CD4-positive, alpha-beta memory T cell (primary cell): ENCODE measurements around the gene PPP2R3A. TPM values are rescaled to one million over a fixed set of nuclear protein-coding genes. Genes with fewer than 3 reads are reported as not detected.

ENCODE experiments used
- CTCF ChIA-PET: fragments of 350-600 bp; sonication (Branson Sonifier 250); formaldehyde crosslinking; loops from one replicate; lab custom pipeline; 2021; ENCODE audit warnings: inconsistent platforms; ENCODE audit not compliant: partially characterized antibody; lab: Charles Lee
- POLR2A ChIA-PET: fragments of 350-600 bp; sonication (Branson Sonifier 250); formaldehyde crosslinking; loops from one replicate; lab custom pipeline; 2021; ENCODE audit not compliant: partially characterized antibody; lab: Charles Lee
- DNase-seq, 5 donors: peaks; one replicate each; pipeline versions ENCODE4 v3.0.0 to v3.0.0-alpha.2; 2020 to 2022; ENCODE audit warnings: mixed read lengths in 1 of 5
- H3K27ac ChIP-seq: one replicate; pipeline ENCODE4 v1.7.0; 2013; ENCODE audit warnings: low read depth, low read length
- H3K27me3 ChIP-seq: 2 replicates; pipeline ENCODE4 v1.7.0; 2013; ENCODE audit warnings: mild to moderate bottlenecking, low read length, moderate library complexity; ENCODE audit not compliant: insufficient read depth
- H3K36me3 ChIP-seq: 2 replicates; pipeline ENCODE4 v1.7.0; 2013; ENCODE audit warnings: mild to moderate bottlenecking, low read length, moderate library complexity; ENCODE audit not compliant: insufficient read depth
- H3K4me1 ChIP-seq: 2 replicates; pipeline ENCODE4 v1.7.0; 2013; ENCODE audit warnings: mild to moderate bottlenecking, low read length, moderate library complexity; ENCODE audit not compliant: insufficient read depth
- H3K4me3 ChIP-seq, 2 donors: one replicate each; pipeline ENCODE4 v1.7.0; 2013; ENCODE audit warnings: low read length in 2 of 2, mild to moderate bottlenecking in 1 of 2
- H3K9me3 ChIP-seq, 2 donors: one replicate each; pipeline ENCODE4 v1.7.0; 2013; ENCODE audit warnings: low read length in 2 of 2, control low read depth in 1 of 2; ENCODE audit not compliant: control insufficient read depth in 1 of 2
- H3K27ac Mint-ChIP-seq, 7 donors: one replicate each; pipeline ENCODE4 v1.8.0; 2020 to 2021; ENCODE audit warnings: mixed read lengths in 7 of 7, mild to moderate bottlenecking in 6 of 7, inconsistent platforms in 3 of 7, moderate library complexity in 3 of 7
- H3K27me3 Mint-ChIP-seq, 2 donors: one replicate each; pipeline ENCODE4 v1.8.0; 2020 to 2021; ENCODE audit warnings: mixed read lengths in 2 of 2
- H3K36me3 Mint-ChIP-seq, 2 donors: one replicate each; pipeline ENCODE4 v1.8.0; 2020 to 2021; ENCODE audit warnings: mixed read lengths in 2 of 2, inconsistent platforms in 1 of 2, mild to moderate bottlenecking in 1 of 2
- H3K4me1 Mint-ChIP-seq, 4 donors: one replicate each; pipeline ENCODE4 v1.8.0; 2020 to 2021; ENCODE audit warnings: mixed read lengths in 4 of 4, mild to moderate bottlenecking in 1 of 4
- H3K4me3 Mint-ChIP-seq, 8 donors: one replicate each; pipeline ENCODE4 v1.8.0; 2020 to 2021; ENCODE audit warnings: mixed read lengths in 8 of 8, mild to moderate bottlenecking in 7 of 8, moderate library complexity in 6 of 8, inconsistent platforms in 3 of 8
- H3K9me3 Mint-ChIP-seq, 8 donors: one replicate each; pipeline ENCODE4 v1.8.0; 2020 to 2021; ENCODE audit warnings: mixed read lengths in 8 of 8, mild to moderate bottlenecking in 5 of 8, inconsistent platforms in 3 of 8, moderate library complexity in 1 of 8
- intact Hi-C: fragments of 100-400 bp; cut with micrococcal nuclease; formaldehyde crosslinking; loops from one replicate; pipeline ENCODE4 v1.15.1; 2023
- polyA plus RNA-seq, 2 donors: library from polyadenylated mRNA; unstranded; fragments of 300-500 nt; fragmentation: Illumina TruSeq; gene quantifications; one replicate each; pipeline ENCODE4 v1.2.3, GENCODE V29; 2021
- total RNA-seq, 2 experiments: library from RNA; stranded (reverse); gene quantifications; one replicate each; pipeline ENCODE4 v1.2.3, GENCODE V29; 2021

Gene PPP2R3A
- total RNA-seq = under 1 TPM; 0.25 to 0.81 TPM
- under 1 TPM in 1 of 2 donors, not detected in 1; 0.24 TPM for polyA plus RNA-seq

- H3K27ac Mint-ChIP-seq = peak within 1 kb of the TSS in 6 of 7 donors; percentile 0 to 71 (median 59)
- intact Hi-C loops = no loop called here
- H3K9me3 ChIP-seq = no peaks in the 10 kb centered on the region
Observed at GRCh38 chr3:135965506-135966270, at the start of gene PPP2R3A. Gene PPP2R3A, plus strand, starts transcription at chr3:135965728. Its CDS starts 35,771 bp downstream, at chr3:136001499.

GRCh38 chr3:135916310-135916709, 49.2 kb upstream of the PPP2R3A start:
- Mint-ChIP-seq H3K27ac (no peak overlapping the region), H3K27me3 (peaks cover 0 to 2% of the 10 kb centered on the region in 2 donors), H3K36me3 (no peaks in the 10 kb centered on the region), H3K9me3 (no peaks in the 10 kb centered on the region), H3K4me1 (no peaks in the 10 kb centered on the region), H3K4me3 (no peak overlapping the region)
- POLR2A ChIA-PET = no interaction called here
- H3K36me3 ChIP-seq = no peaks in the 10 kb centered on the region
- no peaks in the 10 kb centered on the region for H3K4me1 ChIP-seq
- CTCF ChIA-PET = no interaction called here
- no peak overlapping the region for H3K27ac ChIP-seq
- DNase-seq = no peak
- no peaks in the 10 kb centered on the region for H3K9me3 ChIP-seq
- H3K27me3 ChIP-seq = no peaks in the 10 kb centered on the region
- no peak overlapping the region for H3K4me3 ChIP-seq
- intact Hi-C loops = no loop called here

More at GRCh38 chr3:135965506-135966270, at the start of gene PPP2R3A:
- Mint-ChIP-seq H3K36me3 (peaks cover 0 to 2% of the 10 kb centered on the region in 2 donors), H3K4me3 (peak within 1 kb of the TSS; percentile 78 to 86 (median 84)), H3K27me3 (peaks cover 24 to 34% of the 10 kb centered on the region in 2 donors), H3K4me1 (peaks cover 5 to 15% (median 8%) of the 10 kb centered on the region in 4 donors), H3K9me3 (peaks cover 0 to 20% (median 12%) of the 10 kb centered on the region in 8 donors)
- Histone ChIP-seq H3K4me1 (peaks cover 8% of the 10 kb centered on the region), H3K27me3 (peaks cover 8% of the 10 kb centered on the region), H3K27ac (no peak within 1 kb of the TSS), H3K36me3 (no peaks in the 10 kb centered on the region), H3K4me3 (peak within 1 kb of the TSS; percentile 14 to 26)
- ChIA-PET POLR2A (no interaction called here), CTCF (no interaction called here)
- DNase-seq = peak; percentile 38 to 69 (median 56)

- DNase-seq = no peak
- no peaks in the 10 kb centered on the region for H3K27me3 ChIP-seq
- H3K9me3 ChIP-seq = no peaks in the 10 kb centered on the region
- no peaks in the 10 kb centered on the region for H3K36me3 Mint-ChIP-seq
- no peaks in the 10 kb centered on the region for H3K4me1 ChIP-seq
- H3K36me3 ChIP-seq = no peaks in the 10 kb centered on the region
- CTCF ChIA-PET = no interaction called here
- H3K27me3 Mint-ChIP-seq = no peaks in the 10 kb centered on the region
- H3K9me3 Mint-ChIP-seq = no peaks in the 10 kb centered on the region
- no peak overlapping the region for H3K4me3 ChIP-seq
- POLR2A ChIA-PET = no interaction called here
- no peak overlapping the region for H3K27ac ChIP-seq
- H3K27ac Mint-ChIP-seq = no peak overlapping the region
- intact Hi-C loops = no loop called here
- no peak overlapping the region for H3K4me3 Mint-ChIP-seq
- no peaks in the 10 kb centered on the region for H3K4me1 Mint-ChIP-seq
Observed at GRCh38 chr3:135917076-135917475, 48.5 kb upstream of the PPP2R3A start.

- no peaks in the 10 kb centered on the region for H3K4me1 Mint-ChIP-seq
- no peaks in the 10 kb centered on the region for H3K27me3 ChIP-seq
- no peaks in the 10 kb centered on the region for H3K9me3 Mint-ChIP-seq
- no peak overlapping the region for H3K27ac ChIP-seq
- no peaks in the 10 kb centered on the region for H3K9me3 ChIP-seq
- no peaks in the 10 kb centered on the region for H3K27me3 Mint-ChIP-seq
- H3K27ac Mint-ChIP-seq = no peak overlapping the region
- H3K4me3 Mint-ChIP-seq = no peak overlapping the region
- no peaks in the 10 kb centered on the region for H3K36me3 ChIP-seq
- DNase-seq = no peak
- POLR2A ChIA-PET = no interaction called here
- intact Hi-C loops = no loop called here
- no peak overlapping the region for H3K4me3 ChIP-seq
- no peaks in the 10 kb centered on the region for H3K4me1 ChIP-seq
- CTCF ChIA-PET = interaction anchor here (1.2 kb wide), 1 partner anchor 124 kb away, joined by 3 read pairs; no protein-coding TSS in a partner anchor
- H3K36me3 Mint-ChIP-seq = no peaks in the 10 kb centered on the region
Observed at GRCh38 chr3:135917927-135918597, 47.5 kb upstream of the PPP2R3A start.

GRCh38 chr3:135918600-135918999, 46.9 kb upstream of the PPP2R3A start:
- H3K4me1 ChIP-seq = no peaks in the 10 kb centered on the region
- Mint-ChIP-seq H3K4me3 (no peak overlapping the region), H3K4me1 (no peaks in the 10 kb centered on the region), H3K36me3 (no peaks in the 10 kb centered on the region), H3K9me3 (no peaks in the 10 kb centered on the region), H3K27ac (no peak overlapping the region), H3K27me3 (no peaks in the 10 kb centered on the region)
- ChIA-PET POLR2A (no interaction called here), CTCF (interaction anchor here (1.2 kb wide), 1 partner anchor 124 kb away, joined by 3 read pairs; no protein-coding TSS in a partner anchor)
- intact Hi-C loops = no loop called here
- H3K27ac ChIP-seq = no peak overlapping the region
- H3K27me3 ChIP-seq = no peaks in the 10 kb centered on the region
- no peak overlapping the region for H3K4me3 ChIP-seq
- no peak for DNase-seq
- no peaks in the 10 kb centered on the region for H3K9me3 ChIP-seq
- no peaks in the 10 kb centered on the region for H3K36me3 ChIP-seq

GRCh38 chr3:135920275-135920674, 45.3 kb upstream of the PPP2R3A start:
- peaks cover 0 to 3% (median 0%) of the 10 kb centered on the region in 8 donors for H3K9me3 Mint-ChIP-seq
- H3K4me3 Mint-ChIP-seq = no peak overlapping the region
- Histone ChIP-seq H3K4me3 (no peak overlapping the region), H3K9me3 (no peaks in the 10 kb centered on the region), H3K27ac (no peak overlapping the region), H3K27me3 (no peaks in the 10 kb centered on the region), H3K4me1 (no peaks in the 10 kb centered on the region), H3K36me3 (no peaks in the 10 kb centered on the region)
- no peak overlapping the region for H3K27ac Mint-ChIP-seq
- ChIA-PET POLR2A (no interaction called here), CTCF (interaction anchor here (0.6 kb wide), 1 partner anchor 474 kb away, joined by 3 read pairs; no protein-coding TSS in a partner anchor)
- no peaks in the 10 kb centered on the region for H3K4me1 Mint-ChIP-seq
- intact Hi-C loops = no loop called here
- DNase-seq = no peak
- no peaks in the 10 kb centered on the region for H3K36me3 Mint-ChIP-seq
- H3K27me3 Mint-ChIP-seq = peaks cover 0 to 2% of the 10 kb centered on the region in 2 donors

- Mint-ChIP-seq H3K4me1 (no peaks in the 10 kb centered on the region), H3K9me3 (peaks cover 0 to 3% (median 0%) of the 10 kb centered on the region in 8 donors), H3K27me3 (peaks cover 0 to 2% of the 10 kb centered on the region in 2 donors), H3K4me3 (no peak overlapping the region), H3K36me3 (no peaks in the 10 kb centered on the region), H3K27ac (no peak overlapping the region)
- Histone ChIP-seq H3K9me3 (no peaks in the 10 kb centered on the region), H3K36me3 (no peaks in the 10 kb centered on the region), H3K27me3 (no peaks in the 10 kb centered on the region), H3K27ac (no peak overlapping the region), H3K4me1 (no peaks in the 10 kb centered on the region), H3K4me3 (no peak overlapping the region)
- intact Hi-C loops = no loop called here
- CTCF ChIA-PET = interaction anchor here (0.6 to 2.2 kb wide), 2 partner anchors 9 to 573 kb away, joined by 4 to 6 read pairs; no protein-coding TSS in a partner anchor
- POLR2A ChIA-PET = no interaction called here
- DNase-seq = no peak
Observed at GRCh38 chr3:135922903-135923250, 42.7 kb upstream of the PPP2R3A start.
